ENCODE measurements around the gene ZGPAT. TPM values are rescaled to one million over a fixed set of nuclear protein-coding genes. Genes with fewer than 3 reads are reported as not detected.
A peak's percentile ranks its signal among the peaks of the same experiment; 100 is the strongest.

Gene ZGPAT
- total RNA-seq, 4 donors from 2014 or later = 21.7 to 25.8 (median 23.3) TPM

GRCh38 chr20:63744574-63745423 is 37.0 kb downstream of the ZGPAT start:
- no peaks in the 10 kb centered on the region for H3K9me3 ChIP-seq
- no peak overlapping the region for H3K27ac ChIP-seq
- peaks cover 21% of the 10 kb centered on the region for H3K36me3 ChIP-seq
- peaks cover 21% of the 10 kb centered on the region for H3K4me1 ChIP-seq
- WGBS = 65% methylated on average over 23 of the region's 25 CpGs
- no peaks in the 10 kb centered on the region for H3K27me3 ChIP-seq
- TF ChIP-seq POLR2AphosphoS5 (IDR thresholded peaks at IDR 0.05) (no peak), CTCF (IDR thresholded peaks at IDR 0.05) (no peak), EP300 (IDR thresholded peaks at IDR 0.05) (no peak)
- no peak for DNase-seq (ENCODE audit: low spot score in 2 of 2)
- H3K4me3 ChIP-seq = no peak overlapping the region

- Histone ChIP-seq H3K9me3 (no peaks in the 10 kb centered on the region), H3K4me1 (peaks cover 18% of the 10 kb centered on the region), H3K27me3 (no peaks in the 10 kb centered on the region), H3K27ac (no peak overlapping the region), H3K4me3 (no peak overlapping the region), H3K36me3 (peaks cover 21% of the 10 kb centered on the region)
- DNase-seq (ENCODE audit: low spot score in 2 of 2) = no peak
- 49% methylated on average over 15 of the region's 15 CpGs for WGBS
- TF ChIP-seq CTCF (IDR thresholded peaks at IDR 0.05) = no peak
- no peak for TF ChIP-seq POLR2A (IDR thresholded peaks at IDR 0.05)
- no peak for TF ChIP-seq EP300 (IDR thresholded peaks at IDR 0.05)
- no peak for TF ChIP-seq POLR2AphosphoS5 (IDR thresholded peaks at IDR 0.05)
These were observed 37.6 kb downstream of the ZGPAT start for GRCh38 chr20:63745424-63745805.

- DNase-seq (ENCODE audit: low spot score in 2 of 2) = no peak
- 86% methylated on average over 14 of the region's 26 CpGs for WGBS
- no peaks in the 10 kb centered on the region for H3K27me3 ChIP-seq
- H3K4me3 ChIP-seq = no peak overlapping the region
- H3K36me3 ChIP-seq = peaks cover 21% of the 10 kb centered on the region
- no peaks in the 10 kb centered on the region for H3K9me3 ChIP-seq
- H3K4me1 ChIP-seq = peaks cover 13% of the 10 kb centered on the region
- H3K27ac ChIP-seq = no peak overlapping the region
- TF ChIP-seq POLR2A (IDR thresholded peaks at IDR 0.05) (no peak), EP300 (IDR thresholded peaks at IDR 0.05) (no peak), POLR2AphosphoS5 (IDR thresholded peaks at IDR 0.05) (no peak), CTCF (IDR thresholded peaks at IDR 0.05) (no peak)
These were observed 38.3 kb downstream of the ZGPAT start for GRCh38 chr20:63745961-63746731.

DNA sequence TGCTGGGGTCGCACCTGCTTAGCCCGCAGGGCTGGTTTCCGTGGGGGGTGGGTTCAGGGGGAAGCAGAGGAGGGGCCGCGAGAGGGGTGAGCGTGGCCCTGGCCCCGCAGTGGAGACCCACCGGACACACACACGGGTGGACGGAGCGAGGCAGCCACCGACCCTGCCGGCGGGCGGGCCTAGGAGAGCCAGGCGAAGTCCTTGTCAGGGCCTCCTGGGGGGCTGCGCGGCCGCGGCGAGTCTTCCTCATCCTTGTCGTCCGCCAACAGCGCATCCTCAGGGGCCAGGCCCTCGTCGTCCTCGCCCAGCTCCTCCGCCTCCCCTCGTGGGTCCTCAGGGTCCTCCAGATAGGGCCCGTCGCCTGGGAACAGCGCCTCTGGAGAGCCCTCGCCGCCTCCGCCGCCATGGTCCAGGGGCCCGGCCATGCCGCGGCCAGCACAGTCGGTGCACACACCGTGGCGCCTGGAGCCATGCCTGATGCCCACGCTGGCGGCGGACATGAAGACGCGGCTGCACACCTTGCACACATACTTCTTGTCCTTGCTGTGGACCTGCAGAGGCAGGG is 39.0 kb downstream of the ZGPAT start:
- TF ChIP-seq POLR2AphosphoS5 (IDR thresholded peaks at IDR 0.05) = no peak
- WGBS = 88% methylated on average over 29 of the region's 47 CpGs

DNA sequence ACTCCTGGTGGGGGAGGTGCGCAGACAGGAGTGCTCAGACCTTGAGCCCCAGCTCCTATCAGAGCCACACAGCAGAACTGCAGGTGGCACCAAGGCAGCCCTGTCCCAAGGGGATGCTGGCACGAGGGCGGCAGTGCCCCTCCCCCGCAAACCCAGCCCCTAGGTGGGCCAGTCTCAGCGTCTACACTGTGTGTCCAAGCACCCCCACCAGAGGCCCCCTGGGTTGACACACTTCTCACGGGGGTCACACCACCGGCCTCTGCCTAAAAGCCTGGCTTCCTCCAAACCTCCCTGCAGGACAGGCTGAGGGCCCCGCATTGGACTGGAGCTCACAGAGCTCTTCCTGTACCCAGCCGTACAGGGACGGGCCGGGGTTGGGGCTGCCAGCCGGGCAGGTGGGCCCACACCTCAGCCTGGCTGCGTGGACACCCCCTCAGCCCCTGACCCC is 39.8 kb downstream of the ZGPAT start:
- DNase-seq (ENCODE audit: low spot score in 2 of 2) = peak in 1 of 2 donors; percentile 78
- H3K36me3 ChIP-seq = peaks cover 20% of the 10 kb centered on the region
- no peak overlapping the region for H3K4me3 ChIP-seq
- WGBS = 100% methylated on average over 1 of the region's 13 CpGs
- H3K27ac ChIP-seq = no peak overlapping the region
- H3K4me1 ChIP-seq = peaks cover 2% of the 10 kb centered on the region
- H3K9me3 ChIP-seq = no peaks in the 10 kb centered on the region
- no peak for TF ChIP-seq POLR2AphosphoS5 (IDR thresholded peaks at IDR 0.05)
- TF ChIP-seq EP300 (IDR thresholded peaks at IDR 0.05) = no peak
- TF ChIP-seq CTCF (IDR thresholded peaks at IDR 0.05) = no peak
- TF ChIP-seq POLR2A (IDR thresholded peaks at IDR 0.05) = no peak
- no peaks in the 10 kb centered on the region for H3K27me3 ChIP-seq

More for the DNA sequence above, 39.0 kb downstream of the ZGPAT start:
- Histone ChIP-seq H3K9me3 (no peaks in the 10 kb centered on the region), H3K27ac (no peak overlapping the region), H3K36me3 (peaks cover 20% of the 10 kb centered on the region), H3K4me1 (peaks cover 6% of the 10 kb centered on the region), H3K27me3 (no peaks in the 10 kb centered on the region), H3K4me3 (no peak overlapping the region)
- DNase-seq (ENCODE audit: low spot score in 2 of 2) = no peak
